OCI-LY7 (cell line): ENCODE measurements around the gene SEMA4D. TPM values are rescaled to one million over a fixed set of nuclear protein-coding genes. Genes with fewer than 3 reads are reported as not detected.

ENCODE experiments used
- BruUV-seq: library from RNA; stranded (reverse); fragments of 400-500 nt; replicated peaks from 2 replicates; lab custom pipeline; 2021; lab: Mats Ljungman, UMichigan
- CTCF ChIA-PET: fragments of 300-600 bp; sonication (Branson Sonifier 250); formaldehyde crosslinking; loops from one replicate; lab custom pipeline; 2022; ENCODE audit warnings: antibody characterized with exemption; ENCODE audit not compliant: unreplicated experiment; lab: Charles Lee
- POLR2A ChIA-PET: fragments of 300-600 bp; sonication (Branson Sonifier 250); formaldehyde crosslinking; loops from one replicate; lab custom pipeline; 2022; ENCODE audit warnings: antibody characterized with exemption; lab: Charles Lee
- DNase-seq: peaks from one replicate; pipeline ENCODE4 v3.0.0-alpha.2; 2015; ENCODE audit warnings: low spot score
- H2AFZ ChIP-seq: fragments of 200-600 bp; sonication (generic), shearing (Covaris generic); 2 replicates; pipeline ENCODE4 v1.6.1; 2014; ENCODE audit warnings: mild to moderate bottlenecking, antibody characterized with exemption, low read length, moderate library complexity
- H3K27ac ChIP-seq: fragments of 200-600 bp; sonication (generic); 2 replicates; pipeline ENCODE4 v1.5.1; 2014; ENCODE audit warnings: mixed run types, low read depth, mild to moderate bottlenecking, moderate library complexity, low read length, inconsistent platforms; ENCODE audit not compliant: poor library complexity, severe bottlenecking
- H3K36me3 ChIP-seq: fragments of 200-600 bp; sonication (generic); 2 replicates; pipeline ENCODE4 v1.6.1; 2014; ENCODE audit warnings: mild to moderate bottlenecking, antibody characterized with exemption, low read length, moderate library complexity, mixed read lengths; ENCODE audit not compliant: insufficient read depth
- H3K4me1 ChIP-seq: fragments of 200-600 bp; sonication (generic); 2 replicates; pipeline ENCODE4 v1.5.1; 2014; ENCODE audit warnings: mild to moderate bottlenecking, low read length; ENCODE audit not compliant: insufficient read depth, poor library complexity, severe bottlenecking
- H3K4me2 ChIP-seq: fragments of 200-600 bp; sonication (generic); 2 replicates; pipeline ENCODE4 v1.6.1; 2014; ENCODE audit warnings: mild to moderate bottlenecking, low read length
- H3K4me3 ChIP-seq: fragments of 200-600 bp; sonication (generic); 2 replicates; pipeline ENCODE4 v1.5.1; 2014; ENCODE audit warnings: mild to moderate bottlenecking, low read depth, low read length; ENCODE audit not compliant: poor library complexity, severe bottlenecking
- H3K79me2 ChIP-seq: fragments of 200-600 bp; sonication (generic); 2 replicates; pipeline ENCODE4 v1.6.1; 2016; ENCODE audit warnings: low read depth, mild to moderate bottlenecking, low read length, moderate library complexity, mixed read lengths; ENCODE audit not compliant: insufficient read depth
- H3K9me2 ChIP-seq: fragments of 200-600 bp; sonication (generic); 2 replicates; pipeline ENCODE4 v1.6.1; 2016; ENCODE audit warnings: mild to moderate bottlenecking, low read length, mixed read lengths; ENCODE audit not compliant: insufficient read depth
- H3K9me3 ChIP-seq: fragments of 200-600 bp; sonication (generic); 2 replicates; pipeline ENCODE4 v1.6.1; 2014; ENCODE audit warnings: mild to moderate bottlenecking, mixed run types, low read length, mixed read lengths
- H4K20me1 ChIP-seq: fragments of 200-600 bp; sonication (generic); 2 replicates; pipeline ENCODE4 v1.6.1; 2014; ENCODE audit warnings: mild to moderate bottlenecking, antibody characterized with exemption, low read length, moderate library complexity, mixed read lengths; ENCODE audit not compliant: insufficient read depth
- EZH2phosphoT487 ChIP-seq: fragments of 200-600 bp; sonication (generic); IDR thresholded peaks from 2 replicates; pipeline ENCODE4 v1.6.1; 2018; ENCODE audit warnings: low read depth, borderline replicate concordance, mild to moderate bottlenecking, mixed run types, antibody characterized with exemption, low read length, moderate library complexity, mixed read lengths
- intact Hi-C: fragments of 100-400 bp; cut with micrococcal nuclease; formaldehyde crosslinking; loops from one replicate; pipeline ENCODE4 v1.10.0; 2022; ENCODE audit not compliant: unreplicated experiment
- total RNA-seq, 2 experiments: library from RNA; depleted of rRNA in 1 of 2; stranded (reverse); fragments of >200 nt in 1 of 2; shearing (Covaris generic) in 1 of 2; gene quantifications; 2 replicates each; pipeline ENCODE4 v1.2.3, GENCODE V29; 2014 to 2022
- TF ChIP-seq, protein P1 (sequence below): fragments of 200-600 bp; sonication (generic); conservative IDR thresholded peaks from 2 replicates; pipeline ENCODE4 v1.5.1; 2014; ENCODE audit warnings: mild to moderate bottlenecking, antibody characterized with exemption, low read length, moderate library complexity, mixed read lengths

Gene SEMA4D
- total RNA-seq, 2 experiments from 2014 or later, result 28.5 to 60.5 TPM

DNA sequence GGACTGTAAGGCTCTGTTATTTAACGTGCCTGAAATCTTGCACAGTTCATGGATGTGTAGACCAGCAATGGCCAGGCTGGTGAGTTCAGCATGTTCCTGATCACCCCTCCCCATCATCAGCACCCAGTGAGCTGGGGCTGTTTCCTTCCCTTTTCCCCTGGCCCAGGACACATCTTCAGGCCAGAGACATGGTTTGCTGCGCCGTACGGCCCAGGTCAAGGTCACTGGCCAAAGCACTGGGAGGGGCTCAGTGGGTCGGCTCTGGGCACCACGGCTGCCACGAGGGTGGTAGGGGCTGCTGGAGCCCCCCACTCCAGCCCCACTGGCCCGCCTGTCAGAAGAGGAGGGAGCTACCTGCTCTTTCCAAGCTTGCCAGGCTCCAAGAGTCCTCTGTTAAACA, 55.9 kb downstream of the SEMA4D start:
- BruUV-seq, result no TSS peak
- intact Hi-C loops, result loop anchor here (1.0 kb wide), 1 partner anchor 56 kb away; the partner anchor contains the start of gene SEMA4D
- H3K4me3 ChIP-seq, result peak overlapping the region; percentile 45
- H2AFZ ChIP-seq, result no peak overlapping the region
- peak overlapping the region; percentile 58 for H3K4me2 ChIP-seq
- H3K27ac ChIP-seq, result peak overlapping the region; percentile 49
- peaks cover 4% of the 10 kb centered on the region; the same call in 1 of the 2 replicates for H4K20me1 ChIP-seq
- H3K79me2 ChIP-seq, result no peaks in the 10 kb centered on the region
- peaks cover 71% of the 10 kb centered on the region for H3K4me1 ChIP-seq
- no peak for DNase-seq
- no peaks in the 10 kb centered on the region for H3K9me2 ChIP-seq
- TF ChIP-seq, protein P1, sequence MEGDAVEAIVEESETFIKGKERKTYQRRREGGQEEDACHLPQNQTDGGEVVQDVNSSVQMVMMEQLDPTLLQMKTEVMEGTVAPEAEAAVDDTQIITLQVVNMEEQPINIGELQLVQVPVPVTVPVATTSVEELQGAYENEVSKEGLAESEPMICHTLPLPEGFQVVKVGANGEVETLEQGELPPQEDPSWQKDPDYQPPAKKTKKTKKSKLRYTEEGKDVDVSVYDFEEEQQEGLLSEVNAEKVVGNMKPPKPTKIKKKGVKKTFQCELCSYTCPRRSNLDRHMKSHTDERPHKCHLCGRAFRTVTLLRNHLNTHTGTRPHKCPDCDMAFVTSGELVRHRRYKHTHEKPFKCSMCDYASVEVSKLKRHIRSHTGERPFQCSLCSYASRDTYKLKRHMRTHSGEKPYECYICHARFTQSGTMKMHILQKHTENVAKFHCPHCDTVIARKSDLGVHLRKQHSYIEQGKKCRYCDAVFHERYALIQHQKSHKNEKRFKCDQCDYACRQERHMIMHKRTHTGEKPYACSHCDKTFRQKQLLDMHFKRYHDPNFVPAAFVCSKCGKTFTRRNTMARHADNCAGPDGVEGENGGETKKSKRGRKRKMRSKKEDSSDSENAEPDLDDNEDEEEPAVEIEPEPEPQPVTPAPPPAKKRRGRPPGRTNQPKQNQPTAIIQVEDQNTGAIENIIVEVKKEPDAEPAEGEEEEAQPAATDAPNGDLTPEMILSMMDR, result no peak
- no peak for TF ChIP-seq EZH2phosphoT487
- no peaks in the 10 kb centered on the region for H3K9me3 ChIP-seq
- H3K36me3 ChIP-seq, result no peaks in the 10 kb centered on the region
- POLR2A ChIA-PET, result interaction anchor here (1.5 kb wide), 1 partner anchor 107 kb away, joined by 4 read pairs; no protein-coding TSS in a partner anchor
- CTCF ChIA-PET, result interaction anchor here (0.6 to 1.3 kb wide), 2 partner anchors 13 to 1269 kb away, joined by 4 to 7 read pairs; no protein-coding TSS in a partner anchor

DNA sequence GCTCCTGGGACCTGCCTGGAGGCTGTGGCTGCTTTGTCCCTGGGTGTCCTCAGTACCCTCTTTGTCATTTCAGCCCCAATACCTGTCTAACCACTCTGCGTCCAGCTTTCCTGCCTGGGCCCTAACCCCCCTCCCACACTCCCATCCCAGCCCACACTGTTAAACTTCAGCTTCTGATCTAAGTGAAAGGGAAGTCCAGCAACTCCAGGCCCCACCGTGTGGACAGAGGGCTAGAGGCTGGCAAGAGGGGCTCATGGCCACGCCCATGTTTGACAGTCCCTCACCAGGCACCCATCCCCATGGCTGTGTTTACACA, 56.3 kb downstream of the SEMA4D start:
- ChIA-PET CTCF (interaction anchor here (1.3 kb wide), 1 partner anchor 13 kb away, joined by 7 read pairs; no protein-coding TSS in a partner anchor), POLR2A (interaction anchor here (0.8 to 2.7 kb wide), 3 partner anchors 12 to 108 kb away, joined by 3 to 8 read pairs (median 4); no protein-coding TSS in a partner anchor)
- intact Hi-C loops, result no loop called here
- no peaks in the 10 kb centered on the region for H3K79me2 ChIP-seq
- no peaks in the 10 kb centered on the region for H3K36me3 ChIP-seq
- H3K27ac ChIP-seq, result peak overlapping the region; percentile 49
- H3K4me3 ChIP-seq, result peak overlapping the region; percentile 45
- peak overlapping the region; percentile 58 for H3K4me2 ChIP-seq
- no peaks in the 10 kb centered on the region for H3K9me3 ChIP-seq
- TF ChIP-seq, protein P1, result no peak
- no peak for TF ChIP-seq EZH2phosphoT487
- no peaks in the 10 kb centered on the region for H3K9me2 ChIP-seq
- H2AFZ ChIP-seq, result no peak overlapping the region
- DNase-seq, result no peak
- BruUV-seq, result no TSS peak
- H3K4me1 ChIP-seq, result peaks cover 75% of the 10 kb centered on the region
- peaks cover 4% of the 10 kb centered on the region; the same call in 1 of the 2 replicates for H4K20me1 ChIP-seq
